ENCODE measurements around the gene SNTG2.

SNTG2 gene

GRCh38 chr2:1319393-1319792 lies 368.7 kb downstream of the SNTG2 start:
- DNase-seq (ENCODE audit: low read depth in 1 of 2, low spot score in 1 of 2), result no peak
- in situ Hi-C loops (cut with HindIII; ENCODE audit: low pct_unique_long_range_greater_than_20kb, low sequenced_read_pairs), result no loop called here
- no peak for TF ChIP-seq JUND (IDR thresholded peaks at IDR 0.05; ENCODE audit: low read depth)

- in situ Hi-C loops (cut with HindIII; ENCODE audit: low pct_unique_long_range_greater_than_20kb, low sequenced_read_pairs), result no loop called here
- TF ChIP-seq JUND (IDR thresholded peaks at IDR 0.05; ENCODE audit: low read depth), result no peak
- no peak for DNase-seq (ENCODE audit: low read depth in 1 of 2, low spot score in 1 of 2)
Measured at GRCh38 chr2:1321321-1321720, 370.7 kb downstream of the SNTG2 start.

- TF ChIP-seq JUND (IDR thresholded peaks at IDR 0.05; ENCODE audit: low read depth), result no peak
- no peak for DNase-seq (ENCODE audit: low read depth in 1 of 2, low spot score in 1 of 2)
- in situ Hi-C loops (cut with HindIII; ENCODE audit: low pct_unique_long_range_greater_than_20kb, low sequenced_read_pairs), result no loop called here
Measured at GRCh38 chr2:1324884-1325283, 374.2 kb downstream of the SNTG2 start.

GRCh38 chr2:1328684-1329083 lies 378.0 kb downstream of the SNTG2 start:
- in situ Hi-C loops (cut with HindIII; ENCODE audit: low pct_unique_long_range_greater_than_20kb, low sequenced_read_pairs), result no loop called here
- no peak for DNase-seq (ENCODE audit: low read depth in 1 of 2, low spot score in 1 of 2)
- TF ChIP-seq JUND (IDR thresholded peaks at IDR 0.05; ENCODE audit: low read depth), result no peak

GRCh38 chr2:1339388-1340140 lies 388.9 kb downstream of the SNTG2 start:
- in situ Hi-C loops (cut with HindIII; ENCODE audit: low pct_unique_long_range_greater_than_20kb, low sequenced_read_pairs), result no loop called here
- TF ChIP-seq JUND (IDR thresholded peaks at IDR 0.05; ENCODE audit: low read depth), result no peak
- DNase-seq (ENCODE audit: low read depth in 1 of 2, low spot score in 1 of 2), result no peak

GRCh38 chr2:1340141-1340512 lies 389.5 kb downstream of the SNTG2 start:
- TF ChIP-seq JUND (IDR thresholded peaks at IDR 0.05; ENCODE audit: low read depth), result no peak
- in situ Hi-C loops (cut with HindIII; ENCODE audit: low pct_unique_long_range_greater_than_20kb, low sequenced_read_pairs), result no loop called here

GRCh38 chr2:1341404-1342120 lies 390.9 kb downstream of the SNTG2 start:
- DNase-seq (ENCODE audit: low read depth in 1 of 2, low spot score in 1 of 2), result no peak
- in situ Hi-C loops (cut with HindIII; ENCODE audit: low pct_unique_long_range_greater_than_20kb, low sequenced_read_pairs), result no loop called here
- TF ChIP-seq JUND (IDR thresholded peaks at IDR 0.05; ENCODE audit: low read depth), result no peak

More at GRCh38 chr2:1340141-1340512, 389.5 kb downstream of the SNTG2 start:
- DNase-seq (ENCODE audit: low read depth in 1 of 2, low spot score in 1 of 2), result no peak

GRCh38 chr2:1348789-1349188 lies 398.1 kb downstream of the SNTG2 start:
- TF ChIP-seq JUND (IDR thresholded peaks at IDR 0.05; ENCODE audit: low read depth), result no peak
- DNase-seq (ENCODE audit: low read depth in 1 of 2, low spot score in 1 of 2), result no peak
- in situ Hi-C loops (cut with HindIII; ENCODE audit: low pct_unique_long_range_greater_than_20kb, low sequenced_read_pairs), result no loop called here

- DNase-seq (ENCODE audit: low read depth in 1 of 2, low spot score in 1 of 2), result no peak
- in situ Hi-C loops (cut with HindIII; ENCODE audit: low pct_unique_long_range_greater_than_20kb, low sequenced_read_pairs), result no loop called here
Measured at GRCh38 chr2:1350111-1350510, 399.5 kb downstream of the SNTG2 start.

GRCh38 chr2:1353124-1353523 lies 402.5 kb downstream of the SNTG2 start:
- TF ChIP-seq JUND (IDR thresholded peaks at IDR 0.05; ENCODE audit: low read depth), result no peak
- no peak for DNase-seq (ENCODE audit: low read depth in 1 of 2, low spot score in 1 of 2)
- in situ Hi-C loops (cut with HindIII; ENCODE audit: low pct_unique_long_range_greater_than_20kb, low sequenced_read_pairs), result no loop called here

More at GRCh38 chr2:1350111-1350510, 399.5 kb downstream of the SNTG2 start:
- no peak for TF ChIP-seq JUND (IDR thresholded peaks at IDR 0.05; ENCODE audit: low read depth)

- TF ChIP-seq JUND (IDR thresholded peaks at IDR 0.05; ENCODE audit: low read depth), result no peak
Measured at GRCh38 chr2:1353543-1353942, 402.9 kb downstream of the SNTG2 start.

GRCh38 chr2:1360144-1360543 lies 409.5 kb downstream of the SNTG2 start:
- in situ Hi-C loops (cut with HindIII; ENCODE audit: low pct_unique_long_range_greater_than_20kb, low sequenced_read_pairs), result no loop called here
- no peak for DNase-seq (ENCODE audit: low read depth in 1 of 2, low spot score in 1 of 2)
- no peak for TF ChIP-seq JUND (IDR thresholded peaks at IDR 0.05; ENCODE audit: low read depth)

More at GRCh38 chr2:1353543-1353942, 402.9 kb downstream of the SNTG2 start:
- in situ Hi-C loops (cut with HindIII; ENCODE audit: low pct_unique_long_range_greater_than_20kb, low sequenced_read_pairs), result no loop called here
- DNase-seq (ENCODE audit: low read depth in 1 of 2, low spot score in 1 of 2), result no peak

- DNase-seq (ENCODE audit: low read depth in 1 of 2, low spot score in 1 of 2), result no peak
- in situ Hi-C loops (cut with HindIII; ENCODE audit: low pct_unique_long_range_greater_than_20kb, low sequenced_read_pairs), result no loop called here
- no peak for TF ChIP-seq JUND (IDR thresholded peaks at IDR 0.05; ENCODE audit: low read depth)
Measured at GRCh38 chr2:1360557-1361250, 410.1 kb downstream of the SNTG2 start.

Measured in T47D (cell line).